Melanocyte of skin (primary cell): ENCODE results near the gene CLIC2. TPM values are rescaled to one million over a fixed set of nuclear protein-coding genes. Genes with fewer than 3 reads are reported as not detected.

Experiments used
- small RNA-seq, 2 donors: library from RNA; depleted of rRNA; stranded (forward); fragments of <200 nt; gene quantifications; one replicate each; pipeline ENCODE3, GENCODE V24; 2012
- total RNA-seq, 2 donors: library from RNA; depleted of rRNA; stranded (reverse); fragments of >200 nt; gene quantifications; 2 replicates each; pipeline ENCODE4 v1.2.3, GENCODE V29; 2012

CLIC2 gene
- total RNA-seq = under 1 TPM in 1 of 2 donors, not detected in 1; 0.34 TPM

DNA sequence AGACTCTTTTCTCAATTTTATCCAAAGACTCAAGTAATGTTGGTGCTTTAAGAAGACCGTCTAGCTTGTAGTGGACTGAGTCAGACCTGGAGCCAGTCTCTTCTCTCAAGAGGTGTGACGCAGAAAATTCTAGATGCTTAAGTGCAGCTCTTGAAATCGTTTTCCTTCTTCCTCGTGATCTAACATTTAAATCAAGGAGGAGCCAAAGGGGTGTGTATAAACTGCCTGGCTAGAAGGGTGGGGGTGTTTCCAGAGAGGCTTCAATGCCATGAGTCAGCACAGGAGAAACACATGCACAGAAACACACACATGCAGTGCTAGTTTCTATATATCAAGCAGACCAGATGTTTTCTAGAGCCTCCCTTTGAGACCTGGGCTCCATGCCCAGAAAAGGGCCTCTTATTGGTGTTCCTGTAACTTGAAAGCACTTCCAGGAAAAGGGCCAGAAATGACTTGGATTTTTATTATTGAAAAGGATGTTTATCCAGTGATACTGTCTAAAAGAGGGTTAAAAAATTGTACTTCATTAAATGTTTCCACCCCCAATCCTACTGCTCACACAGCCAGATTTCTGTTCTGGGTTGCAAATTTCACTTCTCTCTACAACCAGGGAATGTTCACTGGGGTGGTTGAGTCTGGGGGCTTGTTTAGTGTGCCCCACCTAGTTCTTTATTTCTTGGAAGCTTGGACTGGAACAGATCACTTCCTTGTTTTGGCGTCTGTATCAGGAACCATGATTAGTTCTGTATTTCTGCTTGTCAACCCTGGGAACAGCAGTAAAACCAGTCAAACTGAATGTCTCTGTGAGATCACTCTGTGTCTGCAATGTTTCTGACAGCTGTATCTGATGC is at the start of gene CLIC2:
Gene CLIC2, minus strand, starts transcription at position 129 of the 851 bp plus-strand sequence. CDS start 187 bp downstream, outside the sequence.

DNA sequence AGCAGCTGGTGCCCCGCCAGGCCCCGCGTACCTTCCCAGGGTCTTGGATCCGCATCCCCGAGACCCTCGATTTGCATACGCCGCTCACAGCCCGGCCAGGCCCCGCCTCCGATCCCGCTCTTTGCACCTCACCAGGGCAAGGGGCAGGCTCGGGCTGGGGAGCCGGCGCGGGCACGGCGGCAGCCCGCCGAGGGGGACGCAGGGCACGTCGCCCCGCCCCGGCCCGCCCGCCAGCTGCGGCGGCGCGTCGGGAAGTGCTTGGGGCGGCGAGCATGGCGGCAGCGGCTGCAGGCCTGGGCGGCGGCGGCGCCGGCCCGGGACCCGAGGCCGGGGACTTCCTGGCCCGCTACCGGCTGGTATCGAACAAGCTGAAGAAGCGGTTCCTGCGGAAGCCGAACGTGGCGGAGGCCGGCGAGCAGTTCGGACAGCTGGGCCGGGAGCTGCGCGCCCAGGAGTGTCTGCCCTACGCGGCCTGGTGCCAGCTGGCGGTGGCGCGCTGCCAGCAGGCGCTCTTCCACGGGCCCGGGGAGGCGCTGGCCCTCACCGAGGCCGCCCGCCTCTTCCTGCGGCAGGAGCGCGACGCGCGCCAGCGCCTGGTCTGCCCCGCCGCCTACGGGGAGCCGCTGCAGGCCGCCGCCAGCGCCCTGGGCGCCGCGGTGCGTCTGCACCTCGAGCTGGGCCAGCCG is 47.6 kb upstream of the CLIC2 start, which contains the start of gene F8A2:
Gene F8A2, plus strand, starts transcription at position 253 of the 686 bp plus-strand sequence. Its CDS starts 20 bp downstream, at position 273.

DNA sequence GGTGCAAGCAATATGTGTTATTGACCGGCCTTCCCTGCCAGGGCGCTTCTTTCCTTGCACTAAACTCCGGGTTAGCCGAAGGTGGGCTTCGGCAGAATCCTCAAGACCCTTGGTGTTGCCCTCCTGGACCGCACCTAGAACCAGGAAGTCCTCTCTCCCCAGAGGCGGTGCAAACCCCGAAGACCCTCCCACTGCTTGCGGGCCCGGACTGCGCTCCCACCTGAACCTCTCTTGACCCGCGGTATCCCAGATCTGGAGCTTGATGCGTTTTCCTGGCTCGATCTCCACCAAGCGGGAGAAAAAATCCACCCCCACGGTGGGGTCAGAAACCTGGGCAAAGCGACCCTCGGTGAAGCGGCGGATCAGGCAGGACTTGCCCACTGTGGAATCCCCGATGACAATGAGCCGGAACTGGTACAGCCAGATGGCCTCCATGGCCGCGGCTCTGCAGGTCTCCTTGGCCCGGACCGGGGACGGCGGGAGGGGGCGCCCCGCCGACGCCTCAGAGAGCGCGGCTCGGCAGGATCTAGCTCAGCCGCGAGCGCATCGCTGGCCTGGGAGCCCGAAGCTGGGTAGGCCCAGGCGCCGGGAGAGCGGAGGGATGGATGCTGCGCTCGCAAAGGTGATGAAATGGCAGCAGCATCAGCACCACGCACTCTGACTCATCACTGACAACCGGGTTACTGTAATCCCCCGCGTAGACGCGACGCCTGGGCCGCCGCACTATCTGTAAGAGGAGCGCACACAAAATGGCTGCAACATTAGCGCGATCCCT is 70.4 kb downstream of the CLIC2 start, which contains the start of gene RAB39B:
Gene RAB39B, minus strand, starts transcription at position 638 of the 775 bp plus-strand sequence. Its CDS starts 203 bp downstream, at position 435.

Small RNA genes within 50 kb of the gene (small RNA-seq; reads per million reads assigned to genes)
- gene AC234781.4 (0 reads per million in 2 donors), gene MIR1184-2 (0 reads per million in 2 donors)

Other genes with a start within 250 kb of the CLIC2 start
- gene VBP1, start 118.2 kb downstream of the CLIC2 start, total RNA-seq = 10 to 100 TPM; 35.8 to 57.9 TPM
- under 1 TPM; under 0.01 to 0.33 TPM for gene RAB39B, start 70.1 kb downstream of the CLIC2 start, total RNA-seq
- not detected for gene F8A2, start 47.5 kb upstream of the CLIC2 start, total RNA-seq
- 1 to 10 TPM; 1.0 to 1.7 TPM for gene F8A3, start 124.0 kb upstream of the CLIC2 start, total RNA-seq